T-helper 2 cell treated with Interferon-gamma antibody and Interleukin-4, amounts not matched to agents 100 ng/mL and 5 ng/mL, for 36 hours (primary cell): Measurements from ENCODE around the gene SAP30L. TPM values are rescaled to one million over a fixed set of nuclear protein-coding genes. Genes with fewer than 3 reads are reported as not detected.

Source experiments
- intact Hi-C: fragments of 100-400 bp; cut with micrococcal nuclease; formaldehyde crosslinking; loops from one replicate; pipeline ENCODE4 v1.15.1; 2023
- total RNA-seq: library from RNA; stranded (reverse); gene quantifications from 2 replicates; pipeline ENCODE4 v1.2.3, GENCODE V29; 2022

SAP30L gene
- total RNA-seq, 1 donor from 2014 or later = 37.7 TPM

DNA sequence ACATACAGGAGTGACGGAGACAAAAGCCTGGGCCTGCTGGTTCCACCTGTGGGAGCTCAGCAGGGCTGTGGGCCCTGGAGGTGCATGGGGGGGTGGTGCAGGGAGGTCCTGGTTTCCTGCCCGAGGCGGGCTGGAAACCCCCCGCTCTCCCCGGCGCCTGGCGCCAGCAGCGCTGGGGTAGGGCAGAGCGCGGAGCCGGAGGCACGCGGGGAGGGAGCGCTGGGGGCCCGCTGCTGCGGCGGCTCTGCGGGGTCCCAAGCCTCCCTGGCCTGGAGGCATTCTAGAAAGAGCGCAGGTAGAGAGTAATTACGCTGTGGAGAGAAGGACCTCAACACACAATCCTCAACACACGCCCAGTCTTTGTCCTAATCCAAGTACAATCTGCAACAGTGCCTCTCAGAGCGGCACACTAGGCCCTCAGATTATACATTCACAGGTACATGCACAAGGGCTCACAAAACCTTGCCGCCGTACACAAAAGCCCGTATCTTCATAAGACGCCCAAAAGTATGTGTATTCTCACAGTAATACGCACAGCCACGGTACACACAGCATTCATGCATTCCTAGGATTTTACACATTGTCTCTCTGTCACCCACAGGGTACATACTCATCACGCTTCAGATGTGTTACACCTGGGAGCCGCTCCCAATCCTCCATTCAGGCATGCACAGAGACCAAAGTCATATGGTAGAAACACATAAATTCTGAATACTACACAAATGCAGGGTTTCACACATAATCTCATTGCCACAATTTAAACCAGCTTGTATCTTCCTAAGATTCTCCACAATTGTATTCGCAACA lies 34.4 kb downstream of the SAP30L start:
- intact Hi-C loops = no loop called here

DNA sequence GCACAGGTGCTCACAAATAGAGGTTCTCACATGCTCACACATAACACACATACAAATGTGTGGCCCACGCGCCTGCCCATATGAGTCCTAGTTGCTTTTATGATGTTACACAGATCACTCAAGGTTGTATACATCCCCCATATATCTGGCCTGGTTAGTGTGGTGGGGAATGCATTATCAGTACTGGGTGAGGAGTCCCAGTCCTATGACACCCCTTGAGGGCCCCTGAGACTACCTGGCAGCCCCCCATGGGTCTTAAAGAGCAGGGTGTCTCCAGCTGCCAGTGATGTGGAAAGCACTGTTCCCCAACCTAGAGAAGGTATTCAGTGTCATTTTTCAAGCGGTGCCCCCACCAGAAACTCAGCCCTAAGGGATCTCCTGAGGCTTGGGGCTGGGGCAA lies 35.0 kb downstream of the SAP30L start:
- intact Hi-C loops = no loop called here

DNA sequence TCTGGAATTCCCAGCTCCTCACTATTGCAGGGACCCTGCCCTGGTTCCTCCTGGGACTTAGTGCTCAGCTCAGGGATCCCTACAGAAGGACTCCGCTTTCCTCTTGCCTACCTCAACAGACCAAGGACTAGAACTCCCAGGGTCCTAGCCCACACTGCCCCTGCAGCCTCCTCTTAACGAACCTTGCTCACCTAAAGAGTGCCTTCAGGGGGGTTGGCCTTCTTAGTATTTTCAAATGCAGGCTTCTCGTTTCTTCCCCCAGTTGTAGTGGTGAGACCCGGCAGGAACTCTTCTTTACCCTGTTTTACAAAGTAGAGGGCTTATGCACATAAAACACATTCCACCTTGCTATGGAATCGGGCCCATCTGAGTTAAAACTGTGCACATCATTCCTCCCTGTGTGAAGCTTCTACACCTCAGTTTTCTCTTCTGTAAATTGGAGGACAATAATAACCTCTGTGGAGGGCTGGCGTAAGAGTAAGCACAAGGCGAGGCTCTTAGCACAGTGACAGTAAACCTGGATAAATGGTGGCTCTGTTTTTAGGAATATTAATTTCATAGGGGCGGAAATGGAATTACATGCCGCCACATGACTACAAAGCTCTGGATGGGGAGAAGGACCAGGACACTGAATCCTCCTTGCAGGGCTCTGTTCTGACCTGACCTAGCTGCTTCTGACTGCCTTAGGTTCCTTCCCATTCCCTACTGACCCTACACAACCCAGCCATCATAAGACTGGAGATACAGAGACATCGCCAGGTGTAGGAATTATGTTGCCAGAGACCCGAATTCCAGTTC lies 36.0 kb downstream of the SAP30L start:
- intact Hi-C loops = no loop called here

DNA sequence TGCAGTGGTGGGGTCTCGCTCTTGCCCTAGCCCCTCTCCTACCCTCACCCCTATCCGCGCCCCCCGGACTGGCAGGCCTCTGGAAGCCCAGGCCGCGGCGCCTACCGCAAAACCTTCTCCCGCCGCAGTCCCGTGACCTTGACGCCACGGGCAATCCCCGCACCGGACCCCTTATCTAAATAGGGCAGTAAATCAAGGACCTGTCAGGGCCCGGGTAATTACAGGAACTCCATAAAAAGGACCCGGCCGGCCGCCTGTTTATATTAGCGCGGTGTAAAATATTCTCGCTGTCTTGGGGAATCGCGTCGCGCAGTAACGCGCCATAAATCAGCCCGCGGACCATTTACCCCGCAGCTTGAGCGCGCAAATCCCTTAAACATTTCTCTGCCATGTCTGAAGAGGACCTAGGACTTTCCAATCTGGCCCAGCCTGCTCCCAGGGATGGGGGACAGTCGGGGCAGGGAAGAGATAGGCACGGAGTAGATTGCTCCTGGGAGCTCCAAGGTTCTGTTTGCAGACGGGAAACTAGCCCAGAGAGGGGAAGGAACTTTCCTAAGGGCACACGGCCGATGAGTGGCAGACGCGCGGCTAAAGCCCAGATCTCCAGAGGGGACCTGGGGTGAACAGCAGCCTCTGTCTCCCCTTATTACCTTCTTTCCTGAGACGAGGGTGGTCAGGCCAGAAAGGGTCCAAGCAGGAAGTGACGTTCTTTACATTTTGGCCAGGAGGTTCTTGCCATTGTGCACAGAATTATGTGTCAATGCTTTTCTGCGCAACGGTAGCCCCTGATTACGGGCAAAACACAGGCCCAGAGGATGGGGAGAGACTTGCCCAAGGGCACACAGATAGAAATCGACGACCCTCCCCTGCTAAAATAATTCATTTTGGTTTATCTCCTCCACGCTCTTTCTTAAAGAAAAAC lies 37.0 kb downstream of the SAP30L start:
- intact Hi-C loops = no loop called here

DNA sequence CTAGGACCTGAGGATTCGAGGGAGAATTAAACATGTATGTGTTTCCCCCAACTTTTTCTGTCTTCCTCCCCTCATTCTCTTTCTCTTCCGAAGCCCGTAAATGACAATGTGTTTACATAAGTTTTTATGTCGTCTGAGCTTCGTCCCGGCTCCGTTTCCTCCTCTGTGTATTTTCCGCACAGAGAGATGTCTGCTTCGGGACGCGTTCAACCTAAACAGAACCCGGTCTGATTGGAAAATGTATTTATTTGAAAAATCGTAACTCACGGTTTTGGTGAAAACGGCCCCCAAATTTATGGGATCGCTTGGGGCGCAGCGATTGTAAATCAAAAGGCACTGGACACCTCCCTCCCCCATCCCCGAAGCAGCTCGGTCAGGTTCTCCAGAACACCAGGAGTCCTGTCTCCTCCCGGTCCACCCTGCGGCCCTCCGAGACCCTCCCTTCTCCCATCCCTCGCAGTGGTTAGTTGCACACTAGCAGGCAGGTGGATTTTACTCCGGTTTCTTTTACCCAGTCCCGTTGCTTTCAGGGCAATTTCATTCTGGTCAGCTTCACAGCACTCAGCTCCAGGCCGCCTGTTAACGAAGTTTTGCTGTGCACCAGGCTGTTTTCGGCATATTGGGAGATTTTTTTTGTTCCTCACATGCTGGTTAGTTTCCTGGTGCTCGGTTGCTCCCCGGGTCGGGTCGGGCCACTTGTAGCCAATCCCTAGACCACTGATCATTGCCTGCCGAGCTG lies 38.0 kb downstream of the SAP30L start:
- intact Hi-C loops = loop anchor here (1.0 to 2.0 kb wide), 2 partner anchors 8 to 13 kb away; no protein-coding TSS in a partner anchor

DNA sequence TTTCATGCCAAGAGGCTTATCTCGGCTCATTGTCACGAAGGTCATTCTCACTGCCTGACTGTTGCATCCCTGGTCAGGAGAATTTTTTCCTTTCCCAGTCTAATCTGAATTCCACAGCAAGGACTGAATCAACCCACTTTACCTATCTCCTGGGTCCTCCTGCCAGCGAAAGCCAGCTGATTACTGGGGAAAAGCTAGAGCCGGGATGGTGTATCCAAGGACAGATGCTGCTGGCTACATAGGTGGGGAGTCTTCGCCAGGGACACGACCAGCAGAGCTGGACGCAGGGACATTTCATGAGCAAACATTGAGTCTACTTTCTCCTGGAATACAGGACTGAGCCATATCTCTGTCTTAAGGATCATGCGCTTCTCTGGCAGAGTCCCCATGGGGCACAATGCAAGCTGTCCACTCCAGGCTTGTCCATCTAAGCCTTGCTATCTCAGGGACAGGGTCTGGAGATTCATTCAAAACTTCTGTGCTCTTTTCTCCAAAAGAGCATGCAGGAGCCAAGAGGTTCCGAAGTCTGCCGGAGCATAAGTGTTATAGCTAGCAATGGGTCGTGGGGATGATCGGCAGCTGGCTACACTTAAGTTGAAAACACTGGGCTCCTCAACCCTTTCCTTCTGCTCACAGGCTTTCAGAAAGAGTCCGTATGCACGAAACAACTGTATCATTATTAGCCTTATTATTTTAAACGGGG lies 38.7 kb downstream of the SAP30L start:
- intact Hi-C loops = loop anchor here (1.0 to 5.0 kb wide), 3 partner anchors 8 to 128 kb away; no protein-coding TSS in a partner anchor

DNA sequence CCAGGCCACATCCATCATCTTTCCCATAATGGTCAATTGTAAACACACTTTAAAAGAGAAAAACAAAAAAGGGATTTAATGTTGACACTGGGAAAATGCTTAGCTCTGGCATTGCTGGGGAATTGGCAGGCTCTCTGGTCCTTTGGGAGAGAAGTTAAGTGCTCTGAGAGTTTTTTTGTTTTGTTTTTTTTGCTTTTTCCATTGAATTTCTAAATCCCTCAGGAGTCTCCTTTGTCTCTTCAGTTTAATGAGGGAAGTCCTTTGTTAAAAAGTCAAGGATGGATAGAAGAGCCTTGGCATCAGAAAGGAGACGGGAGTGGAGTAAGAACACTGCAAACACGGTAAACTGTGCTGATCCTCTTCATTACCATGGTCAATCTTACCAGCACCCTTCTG lies 39.3 kb downstream of the SAP30L start:
- intact Hi-C loops = loop anchor here (2.0 to 5.0 kb wide), 2 partner anchors 14 to 127 kb away; no protein-coding TSS in a partner anchor

DNA sequence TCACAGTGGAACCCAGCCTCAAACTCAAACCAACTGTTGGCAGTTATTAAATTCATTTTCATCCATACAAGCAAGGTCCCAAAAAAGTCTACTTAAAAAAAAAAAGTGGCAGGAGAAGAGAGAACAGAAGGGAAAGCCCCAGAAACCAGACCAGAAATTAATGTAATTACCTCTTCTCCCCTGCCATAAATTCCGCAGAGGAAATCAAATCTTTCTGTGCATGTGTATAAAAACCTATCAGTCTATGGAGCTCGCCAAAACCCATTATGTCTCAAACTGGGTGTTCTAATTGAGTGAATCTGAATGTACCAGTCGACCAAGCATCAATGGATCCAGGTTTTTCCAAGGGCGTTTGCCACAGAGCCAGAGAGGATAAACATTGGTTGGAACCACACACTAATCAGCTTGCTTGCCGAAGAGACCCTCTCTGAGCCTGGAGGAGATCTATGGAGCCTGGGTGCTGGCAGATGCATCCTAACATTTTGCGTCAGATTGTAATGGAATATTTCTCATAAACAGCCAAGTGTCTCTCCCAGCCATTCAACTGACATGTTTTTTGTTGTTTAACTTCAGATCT lies 40.1 kb downstream of the SAP30L start:
- intact Hi-C loops = loop anchor here (2.0 to 5.0 kb wide), 2 partner anchors 15 to 126 kb away; no protein-coding TSS in a partner anchor

DNA sequence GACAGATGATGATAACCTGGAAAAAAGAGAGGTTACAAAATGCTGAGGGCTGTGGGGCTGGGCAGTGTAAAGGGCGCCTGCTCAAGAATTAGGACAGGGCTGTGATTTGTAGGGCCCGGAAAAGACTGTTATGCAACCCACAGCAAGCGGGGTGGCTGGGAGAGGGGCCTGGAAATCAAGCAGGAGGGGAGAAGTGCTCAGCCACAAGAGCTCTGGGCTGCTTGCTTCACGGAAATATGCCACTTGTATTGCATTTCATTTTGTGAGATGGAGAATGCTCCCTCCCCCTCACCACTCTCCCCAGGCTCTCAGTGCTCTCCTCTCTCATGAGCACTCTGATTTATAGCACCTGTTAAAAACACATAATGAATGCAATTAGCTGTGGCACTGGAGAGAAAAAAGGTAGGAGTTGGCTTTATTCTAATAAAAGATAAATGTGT lies 40.6 kb downstream of the SAP30L start:
- intact Hi-C loops = loop anchor here (5.0 kb wide), 1 partner anchor 126 kb away; no protein-coding TSS in a partner anchor

DNA sequence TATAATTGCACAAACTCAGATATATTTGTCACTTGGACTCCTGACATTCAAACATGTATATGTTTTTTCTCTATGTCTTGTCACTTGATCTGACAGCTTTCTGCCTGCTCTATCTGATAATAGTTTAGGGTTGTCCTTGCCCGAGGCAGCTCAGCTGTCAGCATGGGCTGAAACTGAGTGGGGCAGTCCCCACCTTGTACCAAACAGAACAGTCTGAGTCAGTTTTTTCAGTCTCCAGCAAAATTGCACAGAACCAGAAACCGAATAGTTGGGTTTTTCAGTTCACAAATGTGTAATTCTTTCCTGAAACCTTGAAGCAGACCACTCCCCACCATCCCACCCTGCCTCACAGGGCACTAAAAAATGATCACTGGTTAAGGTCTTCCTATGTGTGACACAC lies 41.7 kb downstream of the SAP30L start:
- intact Hi-C loops = loop anchor here (5.0 kb wide), 1 partner anchor 125 kb away; no protein-coding TSS in a partner anchor

DNA sequence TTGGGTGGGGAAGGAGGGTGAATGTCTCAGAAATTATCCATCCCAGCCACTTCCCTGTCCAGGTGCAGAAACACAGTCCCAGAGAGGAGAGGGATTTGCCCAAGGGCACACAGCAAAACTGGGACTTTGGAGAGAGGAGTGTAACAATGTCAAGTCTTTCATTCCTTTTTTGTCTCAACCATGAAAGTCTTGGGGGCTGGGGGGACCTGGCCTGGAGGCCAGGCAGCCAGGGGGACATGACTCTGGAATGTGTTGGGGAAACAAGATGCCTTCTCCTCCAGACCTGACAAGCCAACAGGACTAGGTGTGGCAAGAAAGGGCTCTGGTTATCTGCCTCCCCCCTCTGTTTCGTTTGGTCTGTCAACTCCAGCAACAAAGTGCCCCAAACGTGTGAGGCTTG lies 46.1 kb downstream of the SAP30L start:
- intact Hi-C loops = no loop called here

DNA sequence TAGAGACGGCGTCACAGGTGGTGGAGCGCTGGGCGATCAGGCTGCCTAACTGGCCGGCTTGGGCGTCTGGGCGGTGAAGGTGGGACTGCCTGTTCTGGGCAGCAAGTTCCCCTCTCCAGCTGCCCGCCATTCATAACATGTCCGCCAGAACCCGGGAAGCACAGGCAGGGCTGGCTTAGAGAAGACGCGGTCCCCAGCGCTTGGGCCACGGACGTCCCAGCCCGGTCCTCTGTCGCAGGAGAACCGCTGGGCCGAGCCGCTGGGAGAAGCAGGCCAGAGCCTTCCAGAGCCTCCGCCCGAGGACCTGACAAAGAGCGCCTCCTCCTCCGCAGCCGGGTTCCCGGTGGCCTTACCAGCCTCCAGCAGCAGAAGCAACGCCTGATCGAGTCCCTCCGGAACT lies 47.5 kb downstream of the SAP30L start:
- intact Hi-C loops = no loop called here

DNA sequence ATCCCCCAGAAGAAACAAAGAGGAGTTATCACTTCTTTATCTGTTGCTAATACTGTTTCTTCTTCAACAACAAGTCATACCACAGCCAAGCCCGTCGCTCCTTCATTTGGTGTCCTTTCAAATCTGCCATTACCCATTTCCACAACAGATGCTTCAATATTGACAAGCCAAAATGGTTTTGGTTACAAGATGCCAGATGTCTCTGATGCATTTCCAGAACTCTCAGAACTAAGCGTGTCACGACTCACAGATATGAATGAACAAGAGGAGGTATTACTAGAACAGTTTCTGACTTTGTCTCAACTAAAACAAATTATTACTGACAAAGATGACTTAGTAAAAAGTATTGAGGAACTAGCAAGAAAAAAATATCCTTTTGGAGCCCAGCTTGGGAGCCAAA lies 48.2 kb downstream of the SAP30L start:
- intact Hi-C loops = no loop called here

DNA sequence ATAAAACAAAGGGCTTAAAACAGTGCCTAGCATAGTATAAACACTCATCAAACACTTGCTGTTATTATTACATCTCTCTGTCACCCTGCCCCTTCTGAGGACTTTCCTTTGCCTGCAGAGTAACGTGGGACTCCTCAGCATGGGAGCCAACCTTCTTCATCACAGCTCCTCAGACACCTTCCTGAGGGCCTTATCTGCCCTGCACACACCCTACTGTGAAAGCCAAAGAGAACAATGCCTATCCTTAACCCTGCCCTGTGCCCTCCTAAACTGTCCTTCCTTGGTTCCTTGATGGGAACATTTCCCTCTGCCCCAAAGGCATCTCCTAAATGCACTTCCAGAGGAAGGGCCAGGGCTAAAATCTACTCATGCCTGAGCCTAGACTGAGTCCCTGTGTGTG lies 52.8 kb downstream of the SAP30L start:
- intact Hi-C loops = no loop called here

DNA sequence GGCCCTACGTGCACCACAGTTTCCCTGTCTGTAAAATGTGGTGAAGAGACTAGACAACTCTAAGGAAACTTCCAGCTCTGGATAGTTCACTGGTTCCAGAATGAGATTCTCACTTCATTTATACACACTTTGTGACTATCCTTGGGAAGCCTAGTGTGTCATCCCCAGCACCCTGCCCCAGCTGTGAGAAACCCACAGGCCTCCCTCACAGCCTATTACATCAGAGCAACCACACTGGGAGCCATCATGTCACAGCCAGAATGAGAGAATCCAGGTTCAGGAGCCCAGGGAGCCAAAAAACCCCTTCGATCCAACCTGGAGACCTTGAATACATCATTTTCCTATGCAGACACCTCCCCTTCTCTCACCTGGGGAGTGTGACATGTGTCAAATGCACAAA lies 53.2 kb downstream of the SAP30L start:
- intact Hi-C loops = no loop called here

DNA sequence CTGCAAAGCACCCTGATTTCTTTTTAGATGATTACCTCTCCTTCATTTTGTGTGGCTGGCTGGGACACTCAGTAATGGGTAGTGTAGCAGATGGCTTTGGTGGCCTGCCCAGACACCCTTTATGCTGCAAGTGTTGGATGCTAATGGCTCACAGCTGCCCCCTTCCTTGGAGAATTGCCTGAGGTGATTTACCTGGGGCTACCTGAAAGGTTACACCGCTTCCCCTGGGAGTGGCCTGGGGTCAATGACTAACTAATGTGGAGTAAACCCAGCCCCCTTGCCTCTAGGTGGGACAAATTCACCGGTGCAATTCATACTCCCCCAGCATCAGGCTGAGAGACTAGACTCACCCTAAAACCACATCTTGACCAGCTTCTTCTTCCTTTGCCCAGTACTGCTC lies 55.8 kb downstream of the SAP30L start:
- intact Hi-C loops = no loop called here

DNA sequence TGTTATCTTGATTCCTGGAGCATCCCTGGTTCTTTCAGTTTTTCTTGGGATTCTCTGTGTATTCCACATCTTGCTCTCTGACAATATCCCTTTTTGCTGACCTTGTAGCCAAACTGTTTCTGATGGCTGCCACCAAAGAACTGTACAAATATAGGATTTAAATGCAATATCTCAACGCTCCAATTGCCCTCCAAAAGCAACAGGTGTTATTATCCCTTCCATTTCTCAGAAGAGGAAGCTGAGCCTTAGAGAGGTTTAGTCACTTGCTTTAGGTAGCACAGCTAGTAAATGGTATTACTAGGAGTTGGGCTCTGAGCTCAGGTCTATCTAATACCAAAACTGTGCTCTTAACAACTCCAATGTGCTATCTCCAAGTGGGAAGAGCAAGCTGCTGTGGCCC lies 56.4 kb downstream of the SAP30L start:
- intact Hi-C loops = no loop called here

DNA sequence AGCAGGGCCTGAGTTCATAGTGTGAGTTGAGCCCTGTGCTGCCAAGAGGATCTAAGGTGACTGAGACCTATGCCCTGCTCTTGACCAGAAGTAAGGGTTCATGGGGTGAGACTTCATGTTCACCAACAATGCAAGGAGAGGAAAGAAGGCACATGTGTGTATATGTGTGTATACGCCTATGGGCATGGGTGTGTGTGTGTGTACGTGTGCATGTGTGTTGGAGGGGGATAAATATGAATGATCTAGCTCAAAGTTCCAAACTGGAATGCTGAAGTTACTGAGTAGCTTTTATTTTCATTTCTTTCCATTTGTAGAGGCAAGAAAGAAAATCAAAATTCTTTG lies 57.9 kb downstream of the SAP30L start:
- intact Hi-C loops = no loop called here

DNA sequence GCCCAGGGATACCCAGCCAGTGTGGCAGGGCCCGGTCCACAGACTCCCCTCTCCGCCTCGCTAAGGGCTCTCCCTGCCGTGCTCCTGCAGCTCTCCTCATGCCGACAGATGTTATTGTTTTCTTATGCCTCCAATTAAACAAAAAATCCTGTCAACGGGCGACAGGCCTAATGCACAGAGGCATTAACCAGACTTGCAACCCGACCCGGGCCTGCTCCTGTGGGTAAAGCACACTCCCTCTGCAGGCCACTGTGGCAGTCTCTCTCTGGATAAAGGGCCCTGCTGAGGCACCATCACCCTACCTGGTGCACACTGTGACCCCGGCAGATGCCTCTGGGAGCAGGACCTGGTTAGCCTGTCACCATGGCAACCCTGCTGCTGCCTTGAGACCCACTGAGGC lies 59.8 kb downstream of the SAP30L start:
- intact Hi-C loops = no loop called here
